ENCODE data around the gene SNCAIP. TPM values are rescaled to one million over a fixed set of nuclear protein-coding genes. Genes with fewer than 3 reads are reported as not detected.

Gene SNCAIP
- total and polyA plus RNA-seq, 3 donors from 2014 or later: 12.7 to 28.4 (median 16.1) TPM

- Histone ChIP-seq H3K4me1 (peaks cover 4% of the 10 kb centered on the region), H3K27ac (no peak overlapping the region), H3K36me3 (ENCODE audit: low read depth, missing control alignments) (no peaks in the 10 kb centered on the region), H3K4me3 (no peak overlapping the region), H3K27me3 (no peaks in the 10 kb centered on the region), H3K9me3 (no peaks in the 10 kb centered on the region)
- 81 to 91% methylated on average over 8 of the region's 8 CpGs for WGBS, 2 donors
- DNase-seq: no peak
- TF ChIP-seq POLR2A (IDR thresholded peaks at IDR 0.05): no peak
- TF ChIP-seq, protein P1, sequence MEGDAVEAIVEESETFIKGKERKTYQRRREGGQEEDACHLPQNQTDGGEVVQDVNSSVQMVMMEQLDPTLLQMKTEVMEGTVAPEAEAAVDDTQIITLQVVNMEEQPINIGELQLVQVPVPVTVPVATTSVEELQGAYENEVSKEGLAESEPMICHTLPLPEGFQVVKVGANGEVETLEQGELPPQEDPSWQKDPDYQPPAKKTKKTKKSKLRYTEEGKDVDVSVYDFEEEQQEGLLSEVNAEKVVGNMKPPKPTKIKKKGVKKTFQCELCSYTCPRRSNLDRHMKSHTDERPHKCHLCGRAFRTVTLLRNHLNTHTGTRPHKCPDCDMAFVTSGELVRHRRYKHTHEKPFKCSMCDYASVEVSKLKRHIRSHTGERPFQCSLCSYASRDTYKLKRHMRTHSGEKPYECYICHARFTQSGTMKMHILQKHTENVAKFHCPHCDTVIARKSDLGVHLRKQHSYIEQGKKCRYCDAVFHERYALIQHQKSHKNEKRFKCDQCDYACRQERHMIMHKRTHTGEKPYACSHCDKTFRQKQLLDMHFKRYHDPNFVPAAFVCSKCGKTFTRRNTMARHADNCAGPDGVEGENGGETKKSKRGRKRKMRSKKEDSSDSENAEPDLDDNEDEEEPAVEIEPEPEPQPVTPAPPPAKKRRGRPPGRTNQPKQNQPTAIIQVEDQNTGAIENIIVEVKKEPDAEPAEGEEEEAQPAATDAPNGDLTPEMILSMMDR (IDR thresholded peaks at IDR 0.05): peak in 2 of 3 experiments; percentile 22 to 37
- intact Hi-C loops (cut with DNase I; ENCODE audit: low total_unique reads): no loop called here
Observed at GRCh38 chr5:122458278-122458872, 146.3 kb downstream of the SNCAIP start.

DNA sequence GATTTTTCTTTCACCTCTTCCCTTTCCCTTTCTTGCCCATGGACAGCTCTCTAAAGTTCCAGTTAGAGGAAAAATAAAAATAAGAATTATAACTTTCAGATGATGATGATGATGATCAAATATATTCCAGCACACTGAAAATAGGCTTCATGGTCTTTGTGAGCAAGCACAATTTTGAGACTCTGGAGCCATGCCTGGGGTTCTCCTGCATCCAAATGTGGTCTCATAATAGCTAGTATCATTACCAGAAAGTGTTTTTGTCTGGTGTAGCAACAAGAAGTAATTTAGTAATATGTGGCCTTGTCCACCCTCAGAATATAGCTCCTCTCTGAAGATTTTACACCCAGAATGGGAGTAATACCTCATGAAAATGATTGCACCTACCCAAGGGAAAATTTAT, 150.4 kb downstream of the SNCAIP start:
- Histone ChIP-seq H3K27me3 (no peaks in the 10 kb centered on the region), H3K36me3 (ENCODE audit: low read depth, missing control alignments) (no peaks in the 10 kb centered on the region), H3K9me3 (no peaks in the 10 kb centered on the region), H3K27ac (no peak overlapping the region), H3K4me1 (no peaks in the 10 kb centered on the region), H3K4me3 (no peak overlapping the region)
- DNase-seq: no peak
- intact Hi-C loops (cut with DNase I; ENCODE audit: low total_unique reads): no loop called here
- TF ChIP-seq, protein P1 (IDR thresholded peaks at IDR 0.05): no peak
- no peak for TF ChIP-seq POLR2A (IDR thresholded peaks at IDR 0.05)

- Histone ChIP-seq H3K4me1 (no peaks in the 10 kb centered on the region), H3K9me3 (no peaks in the 10 kb centered on the region), H3K27me3 (no peaks in the 10 kb centered on the region), H3K27ac (no peak overlapping the region), H3K4me3 (no peak overlapping the region), H3K36me3 (ENCODE audit: low read depth, missing control alignments) (no peaks in the 10 kb centered on the region)
- intact Hi-C loops (cut with DNase I; ENCODE audit: low total_unique reads): no loop called here
- no peak for DNase-seq
- 85 to 92% methylated on average over 1 of the region's 1 CpG for whole genome bisulfite sequencing, 2 donors
- TF ChIP-seq POLR2A (IDR thresholded peaks at IDR 0.05): no peak
Observed at GRCh38 chr5:122463221-122463620, 151.2 kb downstream of the SNCAIP start.

- H3K4me1 ChIP-seq: no peaks in the 10 kb centered on the region
- no peaks in the 10 kb centered on the region for H3K27me3 ChIP-seq
- no peak overlapping the region for H3K27ac ChIP-seq
- H3K9me3 ChIP-seq: no peaks in the 10 kb centered on the region
- TF ChIP-seq POLR2A (IDR thresholded peaks at IDR 0.05): no peak
- TF ChIP-seq, protein P1 (IDR thresholded peaks at IDR 0.05): no peak
- no peaks in the 10 kb centered on the region for H3K36me3 ChIP-seq (ENCODE audit: low read depth, missing control alignments)
- H3K4me3 ChIP-seq: no peak overlapping the region
- DNase-seq: no peak
- intact Hi-C loops (cut with DNase I; ENCODE audit: low total_unique reads): no loop called here
- 85% methylated on average over 2 of the region's 2 CpGs for WGBS, 2 donors
Observed at GRCh38 chr5:122464191-122464590, 152.2 kb downstream of the SNCAIP start.

DNA sequence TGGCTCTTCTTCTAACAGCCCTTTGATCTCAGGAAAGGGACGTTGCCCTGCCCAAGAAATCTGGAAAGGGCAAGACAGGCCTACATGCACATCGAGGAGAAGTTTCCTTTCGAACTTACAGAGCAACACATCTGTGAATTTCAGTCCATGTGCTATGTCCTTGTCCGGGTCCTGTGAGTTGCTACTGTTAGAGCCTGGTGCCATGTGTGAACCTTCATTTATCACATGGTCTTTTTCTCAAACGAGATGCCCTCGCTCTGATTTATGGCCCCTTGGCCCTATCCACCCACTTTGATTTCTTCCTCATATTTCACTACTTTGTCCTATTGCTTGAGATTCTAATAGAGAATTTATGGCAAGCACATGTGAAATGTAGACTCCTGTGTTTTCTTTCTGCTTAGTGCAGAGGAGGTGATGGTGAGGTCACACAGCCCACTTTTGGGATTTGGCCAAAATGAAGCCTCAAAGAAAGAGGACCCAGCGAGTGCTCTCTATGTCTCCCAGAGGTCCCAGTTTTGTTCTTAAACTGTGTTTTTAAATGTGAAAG, 153.1 kb downstream of the SNCAIP start:
- Histone ChIP-seq H3K27me3 (no peaks in the 10 kb centered on the region), H3K4me1 (no peaks in the 10 kb centered on the region), H3K9me3 (no peaks in the 10 kb centered on the region), H3K27ac (no peak overlapping the region), H3K36me3 (ENCODE audit: low read depth, missing control alignments) (no peaks in the 10 kb centered on the region), H3K4me3 (no peak overlapping the region)
- intact Hi-C loops (cut with DNase I; ENCODE audit: low total_unique reads): no loop called here
- no peak for DNase-seq
- TF ChIP-seq POLR2A (IDR thresholded peaks at IDR 0.05): no peak
- TF ChIP-seq, protein P1 (IDR thresholded peaks at IDR 0.05): no peak
- WGBS, 2 donors: 71 to 81% methylated on average over 7 of the region's 7 CpGs
